DOHH2 (cell line): ENCODE measurements around the gene MRPL45.

ENCODE experiments used
- EZH2phosphoT487 ChIP-seq: fragments of 200-600 bp; sonication (generic); IDR thresholded peaks from 2 replicates; pipeline ENCODE4 v1.6.1; 2017; ENCODE audit warnings: borderline replicate concordance, mild to moderate bottlenecking, antibody characterized with exemption, low read length, moderate library complexity, mixed read lengths
- TF ChIP-seq, protein P1 (sequence below): fragments of 200-600 bp; sonication (generic); IDR thresholded peaks from one replicate; pipeline ENCODE4 v1.5.1; 2014; ENCODE audit warnings: antibody characterized with exemption, mild to moderate bottlenecking, low read depth, low read length; ENCODE audit not compliant: poor library complexity, severe bottlenecking

DNA sequence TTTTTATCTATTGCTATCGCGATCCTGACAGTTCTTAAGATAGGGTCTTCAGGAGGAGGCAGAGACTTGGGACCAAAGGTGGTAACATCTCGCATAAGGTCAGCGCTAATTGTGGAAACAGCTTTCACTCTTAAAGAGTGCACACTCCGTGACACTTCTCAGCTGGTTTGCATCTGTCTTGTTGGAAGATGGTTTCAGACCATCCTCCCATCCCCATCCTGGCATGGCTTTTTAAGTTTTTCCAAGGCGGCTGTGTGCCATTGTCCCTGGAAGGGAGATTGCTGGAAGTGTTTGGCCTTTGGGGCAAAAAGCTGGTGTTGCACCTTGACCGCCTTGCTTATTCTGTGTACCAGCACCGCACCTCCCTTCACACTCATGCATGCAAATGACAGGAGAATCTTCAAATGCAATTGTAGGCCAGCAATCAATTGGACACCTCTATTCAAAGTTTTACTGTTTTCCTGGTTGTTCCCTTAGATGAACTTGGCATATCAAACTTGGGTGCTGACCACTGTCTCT lies 56.2 kb downstream of the MRPL45 start:
- TF ChIP-seq, protein P1, sequence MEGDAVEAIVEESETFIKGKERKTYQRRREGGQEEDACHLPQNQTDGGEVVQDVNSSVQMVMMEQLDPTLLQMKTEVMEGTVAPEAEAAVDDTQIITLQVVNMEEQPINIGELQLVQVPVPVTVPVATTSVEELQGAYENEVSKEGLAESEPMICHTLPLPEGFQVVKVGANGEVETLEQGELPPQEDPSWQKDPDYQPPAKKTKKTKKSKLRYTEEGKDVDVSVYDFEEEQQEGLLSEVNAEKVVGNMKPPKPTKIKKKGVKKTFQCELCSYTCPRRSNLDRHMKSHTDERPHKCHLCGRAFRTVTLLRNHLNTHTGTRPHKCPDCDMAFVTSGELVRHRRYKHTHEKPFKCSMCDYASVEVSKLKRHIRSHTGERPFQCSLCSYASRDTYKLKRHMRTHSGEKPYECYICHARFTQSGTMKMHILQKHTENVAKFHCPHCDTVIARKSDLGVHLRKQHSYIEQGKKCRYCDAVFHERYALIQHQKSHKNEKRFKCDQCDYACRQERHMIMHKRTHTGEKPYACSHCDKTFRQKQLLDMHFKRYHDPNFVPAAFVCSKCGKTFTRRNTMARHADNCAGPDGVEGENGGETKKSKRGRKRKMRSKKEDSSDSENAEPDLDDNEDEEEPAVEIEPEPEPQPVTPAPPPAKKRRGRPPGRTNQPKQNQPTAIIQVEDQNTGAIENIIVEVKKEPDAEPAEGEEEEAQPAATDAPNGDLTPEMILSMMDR, result no peak
- TF ChIP-seq EZH2phosphoT487, result no peak
